Measurements from ENCODE around the gene CA10. TPM values are rescaled to one million over a fixed set of nuclear protein-coding genes. Genes with fewer than 3 reads are reported as not detected.

CA10 gene
- total and polyA plus RNA-seq, 2 donors (not counting 1 experiment from before 2014, with no cell fraction given) = not detected

GRCh38 chr17:52128721-52129120, 29.8 kb downstream of the CA10 start:
- H3K4me3 Mint-ChIP-seq = no peak overlapping the region
- ChIA-PET POLR2A (no interaction called here), CTCF (no interaction called here)
- Histone ChIP-seq H3K9ac (ENCODE audit: low read length) (no peak overlapping the region), H3K4me1 (ENCODE audit: control insufficient read depth in 2 of 2, insufficient read depth in 2 of 2, low read length in 2 of 2) (no peaks in the 10 kb centered on the region), H4K20me1 (ENCODE audit: control insufficient read depth, insufficient read depth, low read length, poor library complexity, severe bottlenecking) (no peaks in the 10 kb centered on the region), H3K36me3 (replicated peaks in 1 of 2; ENCODE audit: control extremely low read depth in 1 of 2, control insufficient read depth in 1 of 2, extremely low read depth in 1 of 2, insufficient read depth in 2 of 2, low read length in 1 of 2) (no peaks in the 10 kb centered on the region), H3K27me3 (replicated peaks in 1 of 4; ENCODE audit: control extremely low read depth in 1 of 4, control insufficient read depth in 3 of 4, insufficient read depth in 4 of 4, low read length in 3 of 4) (no peaks in the 10 kb centered on the region), H3K4me2 (replicated peaks; ENCODE audit: low read depth, low read length, poor library complexity, severe bottlenecking) (no peak overlapping the region), H3K79me2 (ENCODE audit: control insufficient read depth, insufficient read depth, low read length) (no peaks in the 10 kb centered on the region), H2AFZ (ENCODE audit: insufficient read depth, low read depth, low read length, poor library complexity, severe bottlenecking) (no peak overlapping the region), H3K9me3 (ENCODE audit: control extremely low read depth in 1 of 3, control insufficient read depth in 2 of 3, insufficient read depth in 1 of 3, low read length in 2 of 3) (peaks cover 0 to 7% (median 2%) of the 10 kb centered on the region in 3 donors), H3K27ac (ENCODE audit: low read length in 2 of 2) (no peak overlapping the region), H3K4me3 (ENCODE audit: control extremely low read depth in 1 of 5, extremely low read depth in 1 of 5, insufficient read depth in 1 of 5, low read depth in 2 of 5, low read length in 4 of 5) (no peak overlapping the region)
- DNase-seq (no peak), ATAC-seq (ENCODE audit: low read depth) (no peak)
- H3K9me3 Mint-ChIP-seq (ENCODE audit: insufficient read depth) = peaks cover 2% of the 10 kb centered on the region
- H3K27ac Mint-ChIP-seq = no peak overlapping the region
- no CpG with 5 or more reads among the region's 2 CpGs for WGBS (ENCODE audit: insufficient coverage)
- H3K4me1 Mint-ChIP-seq = no peaks in the 10 kb centered on the region
- TF ChIP-seq EZH2 (IDR thresholded peaks at IDR 0.05; ENCODE audit: borderline replicate concordance, insufficient read depth, low read depth, low read length, poor library complexity, severe bottlenecking) (no peak), CTCF (IDR thresholded peaks at IDR 0.05) (no peak)
- no peaks in the 10 kb centered on the region for H3K27me3 Mint-ChIP-seq
- intact Hi-C loops (cut with micrococcal nuclease) = no loop called here

- ChIA-PET CTCF (no interaction called here), POLR2A (no interaction called here)
- no peak for ATAC-seq (ENCODE audit: low read depth)
- Histone ChIP-seq H3K79me2 (ENCODE audit: control insufficient read depth, insufficient read depth, low read length) (no peaks in the 10 kb centered on the region), H4K20me1 (ENCODE audit: control insufficient read depth, insufficient read depth, low read length, poor library complexity, severe bottlenecking) (no peaks in the 10 kb centered on the region), H3K4me2 (replicated peaks; ENCODE audit: low read depth, low read length, poor library complexity, severe bottlenecking) (no peak overlapping the region), H3K4me1 (ENCODE audit: control insufficient read depth in 2 of 2, insufficient read depth in 2 of 2, low read length in 2 of 2) (no peaks in the 10 kb centered on the region), H2AFZ (ENCODE audit: insufficient read depth, low read depth, low read length, poor library complexity, severe bottlenecking) (no peak overlapping the region), H3K27ac (ENCODE audit: low read length in 2 of 2) (no peak overlapping the region), H3K36me3 (replicated peaks in 1 of 2; ENCODE audit: control extremely low read depth in 1 of 2, control insufficient read depth in 1 of 2, extremely low read depth in 1 of 2, insufficient read depth in 2 of 2, low read length in 1 of 2) (no peaks in the 10 kb centered on the region), H3K27me3 (replicated peaks in 1 of 4; ENCODE audit: control extremely low read depth in 1 of 4, control insufficient read depth in 3 of 4, insufficient read depth in 4 of 4, low read length in 3 of 4) (no peaks in the 10 kb centered on the region), H3K9me3 (ENCODE audit: control extremely low read depth in 1 of 3, control insufficient read depth in 2 of 3, insufficient read depth in 1 of 3, low read length in 2 of 3) (peaks cover 0 to 3% (median 0%) of the 10 kb centered on the region in 3 donors), H3K9ac (ENCODE audit: low read length) (no peak overlapping the region), H3K4me3 (ENCODE audit: control extremely low read depth in 1 of 5, extremely low read depth in 1 of 5, insufficient read depth in 1 of 5, low read depth in 2 of 5, low read length in 4 of 5) (no peak overlapping the region)
- WGBS (ENCODE audit: insufficient coverage) = 90% methylated on average over 4 of the region's 7 CpGs
- DNase-seq = no peak
- Mint-ChIP-seq H3K27ac (no peak overlapping the region), H3K4me3 (no peak overlapping the region), H3K4me1 (no peaks in the 10 kb centered on the region), H3K9me3 (ENCODE audit: insufficient read depth) (no peaks in the 10 kb centered on the region), H3K27me3 (no peaks in the 10 kb centered on the region)
- TF ChIP-seq CTCF (IDR thresholded peaks at IDR 0.05) (no peak), EZH2 (IDR thresholded peaks at IDR 0.05; ENCODE audit: borderline replicate concordance, insufficient read depth, low read depth, low read length, poor library complexity, severe bottlenecking) (no peak)
- intact Hi-C loops (cut with micrococcal nuclease) = no loop called here
These were observed 33.5 kb downstream of the CA10 start for GRCh38 chr17:52124993-52125392.
